AG08396 (cell line): ENCODE data around the gene CRAT.

Source experiments
- DNase-seq: peaks from one replicate; pipeline ENCODE4 v3.0.0; 2012; ENCODE audit warnings: low spot score, mixed read lengths

The CRAT gene

DNA sequence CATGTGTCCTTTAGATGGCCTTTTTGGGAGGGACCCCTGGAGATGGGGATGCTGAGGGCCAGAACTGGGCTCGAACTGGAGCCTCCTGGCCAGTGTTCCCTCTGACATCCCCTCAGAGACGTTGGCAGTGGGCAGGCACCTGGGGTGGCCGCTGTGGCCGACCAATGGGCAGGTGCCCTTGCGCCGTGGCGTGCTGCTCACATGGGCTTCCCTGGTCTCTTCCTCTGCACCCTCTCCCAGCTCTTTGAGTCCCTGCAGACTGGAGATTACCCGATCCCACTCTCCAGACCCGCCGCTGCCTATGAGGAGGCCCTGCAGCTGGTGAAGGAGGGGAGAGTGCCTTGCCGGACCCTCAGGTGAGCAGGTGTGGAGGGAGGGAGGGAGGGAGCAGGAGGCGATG is 49.6 kb downstream of the CRAT start:
- DNase-seq = no peak

- DNase-seq = no peak
Observed at GRCh38 chr9:129059796-129060785, 50.5 kb downstream of the CRAT start.

DNA sequence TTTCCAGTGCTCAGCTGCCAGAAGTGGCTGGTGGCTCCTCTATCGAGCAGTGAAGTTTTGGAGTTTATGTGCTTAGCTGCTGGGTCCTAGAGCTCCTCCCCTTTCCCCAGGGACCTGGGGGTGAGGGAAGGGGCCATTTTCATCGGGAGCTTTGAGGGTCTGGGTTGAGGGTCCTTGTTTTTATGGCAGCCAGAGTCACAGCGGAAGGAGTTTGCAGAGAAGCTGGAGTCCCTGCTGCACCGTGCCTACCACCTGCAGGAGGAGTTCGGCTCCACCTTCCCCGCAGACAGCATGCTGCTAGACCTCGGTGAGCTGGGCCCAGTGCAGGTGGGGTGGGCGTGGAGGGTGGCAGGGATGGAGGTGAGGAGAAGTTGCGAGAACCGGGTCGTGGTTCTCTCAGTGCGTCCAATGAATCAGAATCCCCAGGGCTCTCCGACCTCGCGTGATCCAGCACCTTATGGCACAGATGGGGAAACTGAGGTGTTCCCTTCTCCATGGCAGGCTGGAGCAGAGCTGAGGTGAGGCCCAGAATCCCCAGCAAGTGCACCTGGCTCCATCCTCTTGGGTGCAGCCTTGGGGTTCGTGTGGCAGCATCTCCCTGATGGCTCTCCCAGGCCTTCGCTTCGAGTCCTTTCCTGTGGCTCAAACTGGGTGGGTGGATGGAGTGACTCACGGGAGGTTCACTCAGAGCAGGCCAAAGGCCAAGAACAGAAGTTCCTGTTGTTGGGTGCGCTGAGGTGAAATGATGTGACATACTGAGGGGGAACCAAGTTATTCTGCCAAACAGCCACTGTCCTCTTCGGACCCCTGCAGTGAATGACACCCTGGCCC is 51.4 kb downstream of the CRAT start:
- peak; percentile 55 for DNase-seq

DNA sequence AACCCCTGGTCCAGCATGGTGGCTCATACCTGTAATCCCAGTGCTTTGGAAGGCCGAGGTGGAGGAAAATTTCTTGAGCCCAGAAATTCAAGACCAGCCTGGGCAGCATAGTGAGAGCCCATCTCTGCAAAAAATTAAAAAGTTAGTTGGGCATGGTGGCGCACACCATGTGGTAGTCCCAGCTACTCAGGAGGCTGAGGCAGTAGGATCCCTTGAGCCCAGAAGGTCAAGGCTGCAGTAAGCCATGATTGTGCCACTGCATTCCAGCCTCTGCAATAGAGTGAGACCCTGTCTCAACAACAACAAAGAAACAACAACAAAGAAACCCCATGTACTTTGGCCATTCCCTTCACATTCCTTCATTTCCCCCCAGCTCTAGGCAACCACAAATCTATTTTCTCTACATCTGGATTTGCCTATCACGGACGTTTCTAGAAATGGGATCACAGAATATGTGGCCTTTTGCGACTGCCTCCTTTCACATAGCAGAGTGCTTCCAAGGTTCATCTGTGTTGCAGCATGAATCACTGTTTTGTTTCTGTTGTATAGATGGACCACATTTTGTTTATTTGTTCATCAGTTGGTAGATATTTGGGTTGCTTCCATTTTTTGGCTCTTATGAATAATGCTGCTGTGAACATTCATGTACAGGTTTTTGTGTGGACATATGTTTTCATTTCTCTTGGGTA is 56.3 kb downstream of the CRAT start:
- no peak for DNase-seq

- no peak for DNase-seq
Observed at GRCh38 chr9:129053020-129053419, 57.6 kb downstream of the CRAT start.

DNA sequence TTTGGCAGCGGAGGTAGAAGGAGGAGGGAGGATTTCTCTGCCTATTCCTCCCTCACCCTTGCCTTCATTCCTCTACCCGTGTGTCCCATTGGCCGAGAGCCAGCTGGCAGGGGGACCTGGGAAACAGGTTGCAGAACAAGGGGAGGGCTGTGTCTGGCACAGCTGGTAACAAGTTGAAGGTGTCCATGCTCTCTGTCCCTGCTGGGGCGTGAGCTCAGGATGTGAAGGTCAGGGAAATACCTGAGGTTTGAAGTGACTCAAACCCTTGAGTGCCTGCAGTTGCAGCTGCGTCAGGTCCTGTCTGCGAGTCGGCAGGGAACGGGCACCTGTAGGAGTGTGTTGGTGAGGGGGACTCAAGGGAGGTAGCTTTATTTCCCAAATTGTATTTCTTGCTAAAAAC is 58.0 kb downstream of the CRAT start:
- no peak for DNase-seq
